CD4-positive, CD25-positive, alpha-beta regulatory T cell (primary cell): ENCODE measurements around the gene SUPV3L1. TPM values are rescaled to one million over a fixed set of nuclear protein-coding genes. Genes with fewer than 3 reads are reported as not detected.
"Not testable (repeated sequence)": the region's sequence is repeated elsewhere in the genome, so short reads cannot be mapped to it uniquely, and the experiment has no call there.

ENCODE experiments used
- ATAC-seq, 2 donors: fragments of 150-1000 bp; cut with Tn5 transposase; one replicate each; pipeline ENCODE4 v1.10.0; 2021; ENCODE audit warnings: low read depth in 2 of 2, moderate number of reproducible peaks in 2 of 2, moderate library complexity in 1 of 2
- DNase-seq, 3 donors: peaks; one replicate each; pipeline versions ENCODE4 v3.0.0 to v3.0.0-alpha.2; 2012 to 2022; ENCODE audit warnings: mixed read lengths in 1 of 3
- H3K27ac ChIP-seq: one replicate; pipeline ENCODE4 v1.7.0; 2013; ENCODE audit warnings: mild to moderate bottlenecking, low read length; ENCODE audit not compliant: insufficient read depth, poor library complexity, severe bottlenecking
- H3K27me3 ChIP-seq: one replicate; pipeline ENCODE4 v1.7.0; 2013; ENCODE audit warnings: low read length; ENCODE audit not compliant: control insufficient read depth, insufficient read depth
- H3K36me3 ChIP-seq: one replicate; pipeline ENCODE4 v1.7.0; 2013; ENCODE audit warnings: mild to moderate bottlenecking, low read length, moderate library complexity; ENCODE audit not compliant: control insufficient read depth, insufficient read depth
- H3K4me1 ChIP-seq: 2 replicates; pipeline ENCODE4 v1.7.0; 2013; ENCODE audit warnings: mild to moderate bottlenecking, low read length; ENCODE audit not compliant: insufficient read depth, control insufficient read depth, poor library complexity, severe bottlenecking
- H3K4me3 ChIP-seq: one replicate; pipeline ENCODE4 v1.7.0; 2013; ENCODE audit warnings: low read depth, mild to moderate bottlenecking, low read length, moderate library complexity
- H3K9me3 ChIP-seq, 2 experiments: 1 replicate in 1 of 2; 2 replicates in 1 of 2; pipeline ENCODE4 v1.7.0; 2013; ENCODE audit warnings: low read length in 2 of 2, mild to moderate bottlenecking in 1 of 2, moderate library complexity in 1 of 2; ENCODE audit not compliant: control insufficient read depth in 2 of 2
- H3K27ac Mint-ChIP-seq, 3 donors: one replicate each; pipeline ENCODE4 v1.8.0; 2020 to 2022; ENCODE audit warnings: mild to moderate bottlenecking in 3 of 3, mixed read lengths in 3 of 3, moderate library complexity in 2 of 3
- H3K27me3 Mint-ChIP-seq: one replicate; pipeline ENCODE4 v1.8.0; 2022; ENCODE audit warnings: mild to moderate bottlenecking, mixed read lengths
- H3K36me3 Mint-ChIP-seq: one replicate; pipeline ENCODE4 v1.8.0; 2020; ENCODE audit warnings: mixed read lengths
- H3K4me1 Mint-ChIP-seq, 4 donors: one replicate each; pipeline ENCODE4 v1.8.0; 2020 to 2022; ENCODE audit warnings: mixed read lengths in 4 of 4, mild to moderate bottlenecking in 1 of 4
- H3K4me3 Mint-ChIP-seq, 4 donors: one replicate each; pipeline ENCODE4 v1.8.0; 2020 to 2022; ENCODE audit warnings: mild to moderate bottlenecking in 4 of 4, mixed read lengths in 4 of 4, moderate library complexity in 3 of 4
- H3K9me3 Mint-ChIP-seq, 7 donors: one replicate each; pipeline ENCODE4 v1.8.0; 2020 to 2022; ENCODE audit warnings: mixed read lengths in 7 of 7, mild to moderate bottlenecking in 3 of 7, moderate library complexity in 2 of 7
- polyA plus RNA-seq, 4 donors: library from polyadenylated mRNA; unstranded; fragments of 300-500 nt; fragmentation: Illumina TruSeq; gene quantifications; one replicate each; pipeline ENCODE4 v1.2.3, GENCODE V29; 2021
- total RNA-seq: library from RNA; stranded (reverse); gene quantifications from one replicate; pipeline ENCODE4 v1.2.3, GENCODE V29; 2022

SUPV3L1 gene
- total and polyA plus RNA-seq, 5 donors from 2014 or later: 9.8 to 51.1 (median 18.7) TPM

- no peak overlapping the region for H3K27ac ChIP-seq
- H3K4me1 Mint-ChIP-seq: peaks cover 35 to 57% (median 49%) of the 10 kb centered on the region in 4 donors
These were observed 34.2 kb upstream of the SUPV3L1 start for GRCh38 chr10:69145864-69146263.

GRCh38 chr10:69146759-69147158, 33.3 kb upstream of the SUPV3L1 start:
- Histone ChIP-seq H3K27me3 (no peaks in the 10 kb centered on the region), H3K36me3 (peaks cover 3% of the 10 kb centered on the region), H3K27ac (no peak overlapping the region), H3K9me3 (no peaks in the 10 kb centered on the region), H3K4me1 (no peaks in the 10 kb centered on the region), H3K4me3 (no peak overlapping the region)
- Mint-ChIP-seq H3K36me3 (peaks cover 9% of the 10 kb centered on the region), H3K27ac (no peak overlapping the region), H3K27me3 (no peaks in the 10 kb centered on the region), H3K4me1 (peaks cover 28 to 51% (median 46%) of the 10 kb centered on the region in 4 donors), H3K4me3 (no peak overlapping the region), H3K9me3 (no peaks in the 10 kb centered on the region)
- ATAC-seq: no peak
- DNase-seq: no peak

More at GRCh38 chr10:69145864-69146263, 34.2 kb upstream of the SUPV3L1 start:
- Histone ChIP-seq H3K9me3 (no peaks in the 10 kb centered on the region), H3K4me1 (no peaks in the 10 kb centered on the region), H3K4me3 (no peak overlapping the region), H3K27me3 (no peaks in the 10 kb centered on the region), H3K36me3 (peaks cover 5% of the 10 kb centered on the region)
- no peak for DNase-seq
- Mint-ChIP-seq H3K9me3 (no peaks in the 10 kb centered on the region), H3K36me3 (peaks cover 9% of the 10 kb centered on the region), H3K27me3 (no peaks in the 10 kb centered on the region), H3K4me3 (no peak overlapping the region), H3K27ac (peak overlapping the region in 1 of 3 donors; percentile 44)
- no peak for ATAC-seq

- DNase-seq (no peak), ATAC-seq (no peak)
- Histone ChIP-seq H3K9me3 (no peaks in the 10 kb centered on the region), H3K36me3 (peaks cover 7% of the 10 kb centered on the region), H3K4me3 (no peak overlapping the region), H3K4me1 (no peaks in the 10 kb centered on the region), H3K27ac (no peak overlapping the region), H3K27me3 (no peaks in the 10 kb centered on the region)
- H3K27me3 Mint-ChIP-seq: no peaks in the 10 kb centered on the region
- no peaks in the 10 kb centered on the region for H3K9me3 Mint-ChIP-seq
- H3K27ac Mint-ChIP-seq: no peak overlapping the region
- H3K4me3 Mint-ChIP-seq: no peak overlapping the region
- peaks cover 6% of the 10 kb centered on the region for H3K36me3 Mint-ChIP-seq
- peaks cover 15 to 27% (median 21%) of the 10 kb centered on the region in 4 donors for H3K4me1 Mint-ChIP-seq
These were observed 28.1 kb upstream of the SUPV3L1 start for GRCh38 chr10:69151984-69152383.

- H3K36me3 ChIP-seq: peaks cover 19% of the 10 kb centered on the region
- DNase-seq (no peak), ATAC-seq (no peak)
- Mint-ChIP-seq H3K36me3 (peaks cover 6% of the 10 kb centered on the region), H3K27ac (peak overlapping the region in 1 of 3 donors; percentile 20), H3K4me1 (peaks cover 11 to 21% (median 17%) of the 10 kb centered on the region in 4 donors), H3K9me3 (no peaks in the 10 kb centered on the region), H3K27me3 (no peaks in the 10 kb centered on the region), H3K4me3 (no peak overlapping the region)
- H3K9me3 ChIP-seq: no peaks in the 10 kb centered on the region
- H3K4me3 ChIP-seq: no peak overlapping the region
- H3K4me1 ChIP-seq: no peaks in the 10 kb centered on the region
- no peak overlapping the region for H3K27ac ChIP-seq
- H3K27me3 ChIP-seq: no peaks in the 10 kb centered on the region
These were observed 26.8 kb upstream of the SUPV3L1 start for GRCh38 chr10:69153227-69153626.

GRCh38 chr10:69160809-69161241, 19.2 kb upstream of the SUPV3L1 start:
- Mint-ChIP-seq H3K4me3 (no peak overlapping the region), H3K4me1 (peaks cover 0 to 4% (median 1%) of the 10 kb centered on the region in 4 donors), H3K36me3 (peaks cover 9% of the 10 kb centered on the region), H3K9me3 (no peaks in the 10 kb centered on the region), H3K27me3 (no peaks in the 10 kb centered on the region), H3K27ac (peak overlapping the region in 1 of 3 donors; percentile 79)
- DNase-seq (no peak), ATAC-seq (no peak)
- H3K4me1 ChIP-seq: no peaks in the 10 kb centered on the region
- no peak overlapping the region for H3K27ac ChIP-seq
- H3K36me3 ChIP-seq: peaks cover 66% of the 10 kb centered on the region
- H3K27me3 ChIP-seq: no peaks in the 10 kb centered on the region
- no peaks in the 10 kb centered on the region for H3K9me3 ChIP-seq
- H3K4me3 ChIP-seq: no peak overlapping the region

GRCh38 chr10:69168493-69168892, 11.5 kb upstream of the SUPV3L1 start:
- H3K4me3 ChIP-seq: no peak overlapping the region
- Mint-ChIP-seq H3K4me1 (peaks cover 0 to 5% (median 2%) of the 10 kb centered on the region in 4 donors), H3K36me3 (peaks cover 17% of the 10 kb centered on the region), H3K27ac (peak overlapping the region in 1 of 3 donors; percentile 41), H3K4me3 (no peak overlapping the region), H3K27me3 (no peaks in the 10 kb centered on the region), H3K9me3 (no peaks in the 10 kb centered on the region)
- no peaks in the 10 kb centered on the region for H3K4me1 ChIP-seq
- no peaks in the 10 kb centered on the region for H3K27me3 ChIP-seq
- DNase-seq: no peak
- no peaks in the 10 kb centered on the region for H3K9me3 ChIP-seq
- H3K36me3 ChIP-seq: peaks cover 77% of the 10 kb centered on the region
- no peak for ATAC-seq
- H3K27ac ChIP-seq: peak overlapping the region; percentile 14

GRCh38 chr10:69172241-69172982, 7.6 kb upstream of the SUPV3L1 start:
- Histone ChIP-seq H3K9me3 (no peaks in the 10 kb centered on the region), H3K4me1 (no peaks in the 10 kb centered on the region), H3K27ac (peak overlapping the region; percentile 41), H3K27me3 (no peaks in the 10 kb centered on the region), H3K4me3 (no peak overlapping the region), H3K36me3 (peaks cover 50% of the 10 kb centered on the region)
- Mint-ChIP-seq H3K27me3 (no peaks in the 10 kb centered on the region), H3K4me1 (peaks cover 0 to 5% (median 2%) of the 10 kb centered on the region in 4 donors), H3K9me3 (no peaks in the 10 kb centered on the region), H3K36me3 (peaks cover 17% of the 10 kb centered on the region), H3K4me3 (no peak overlapping the region), H3K27ac (no peak overlapping the region)
- no peak for ATAC-seq
- no peak for DNase-seq

- peaks cover 24% of the 10 kb centered on the region for H3K36me3 ChIP-seq
- H3K9me3 Mint-ChIP-seq, H3K4me3 ChIP-seq, H3K27ac Mint-ChIP-seq, H3K27ac ChIP-seq, H3K9me3 ChIP-seq, ATAC-seq, DNase-seq, H3K27me3 ChIP-seq, H3K4me3 Mint-ChIP-seq, H3K27me3 Mint-ChIP-seq: not testable (repeated sequence)
- H3K4me1 ChIP-seq: peaks cover 12% of the 10 kb centered on the region
- peaks cover 12% of the 10 kb centered on the region for H3K36me3 Mint-ChIP-seq
- peaks cover 9 to 17% (median 12%) of the 10 kb centered on the region in 4 donors for H3K4me1 Mint-ChIP-seq
These were observed 4.7 kb upstream of the SUPV3L1 start for GRCh38 chr10:69175326-69175725.
